Mammary epithelial cell (primary cell): ENCODE data around the gene CYRIA.

Experiments
- EZH2 ChIP-seq: IDR thresholded peaks from 2 replicates; pipeline ENCODE4 v1.6.1; 2012; ENCODE audit warnings: low read length, inconsistent platforms, borderline replicate concordance
- TF ChIP-seq, protein P1 (sequence below), 2 donors: IDR thresholded peaks in 1 of 2; conservative IDR thresholded peaks in 1 of 2; 2 replicates each; pipeline ENCODE4 v1.5.1; 2011 to 2012; ENCODE audit warnings: inconsistent platforms in 2 of 2, low read length in 2 of 2, mild to moderate bottlenecking in 2 of 2, control low read depth in 1 of 2, low read depth in 1 of 2; ENCODE audit not compliant: insufficient read depth in 1 of 2; ENCODE audit errors: extremely low read depth in 1 of 2

DNA sequence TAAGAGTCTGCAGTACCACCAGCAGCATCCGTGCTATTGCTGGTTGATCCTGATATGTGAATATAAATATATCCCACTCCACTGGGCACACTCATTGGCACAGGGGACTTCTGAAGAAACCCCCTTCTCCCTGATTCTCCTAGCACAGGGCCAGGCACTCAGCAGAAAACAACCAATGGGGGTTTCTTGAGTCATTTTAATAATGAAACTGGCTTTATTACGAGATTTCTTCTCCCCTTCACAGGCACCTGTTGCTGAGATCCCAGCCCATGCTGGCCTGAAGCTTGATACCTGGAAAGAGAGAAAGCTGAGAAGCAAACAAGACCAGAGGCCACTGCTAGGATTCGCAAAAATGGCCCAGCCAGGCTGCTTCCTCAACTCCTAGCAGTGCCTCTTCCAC is 17.9 kb upstream of the CYRIA start:
- TF ChIP-seq, protein P1, sequence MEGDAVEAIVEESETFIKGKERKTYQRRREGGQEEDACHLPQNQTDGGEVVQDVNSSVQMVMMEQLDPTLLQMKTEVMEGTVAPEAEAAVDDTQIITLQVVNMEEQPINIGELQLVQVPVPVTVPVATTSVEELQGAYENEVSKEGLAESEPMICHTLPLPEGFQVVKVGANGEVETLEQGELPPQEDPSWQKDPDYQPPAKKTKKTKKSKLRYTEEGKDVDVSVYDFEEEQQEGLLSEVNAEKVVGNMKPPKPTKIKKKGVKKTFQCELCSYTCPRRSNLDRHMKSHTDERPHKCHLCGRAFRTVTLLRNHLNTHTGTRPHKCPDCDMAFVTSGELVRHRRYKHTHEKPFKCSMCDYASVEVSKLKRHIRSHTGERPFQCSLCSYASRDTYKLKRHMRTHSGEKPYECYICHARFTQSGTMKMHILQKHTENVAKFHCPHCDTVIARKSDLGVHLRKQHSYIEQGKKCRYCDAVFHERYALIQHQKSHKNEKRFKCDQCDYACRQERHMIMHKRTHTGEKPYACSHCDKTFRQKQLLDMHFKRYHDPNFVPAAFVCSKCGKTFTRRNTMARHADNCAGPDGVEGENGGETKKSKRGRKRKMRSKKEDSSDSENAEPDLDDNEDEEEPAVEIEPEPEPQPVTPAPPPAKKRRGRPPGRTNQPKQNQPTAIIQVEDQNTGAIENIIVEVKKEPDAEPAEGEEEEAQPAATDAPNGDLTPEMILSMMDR (conservative IDR thresholded peaks at IDR 0.05 in 1 of 2, IDR thresholded peaks at IDR 0.05 in 1 of 2; ENCODE audit: extremely low read depth in 1 of 2, insufficient read depth in 1 of 2, low read depth in 1 of 2, low read length in 2 of 2), result no peak
- no peak for TF ChIP-seq EZH2
